ENCODE measurements around the gene MLIP.

DNA sequence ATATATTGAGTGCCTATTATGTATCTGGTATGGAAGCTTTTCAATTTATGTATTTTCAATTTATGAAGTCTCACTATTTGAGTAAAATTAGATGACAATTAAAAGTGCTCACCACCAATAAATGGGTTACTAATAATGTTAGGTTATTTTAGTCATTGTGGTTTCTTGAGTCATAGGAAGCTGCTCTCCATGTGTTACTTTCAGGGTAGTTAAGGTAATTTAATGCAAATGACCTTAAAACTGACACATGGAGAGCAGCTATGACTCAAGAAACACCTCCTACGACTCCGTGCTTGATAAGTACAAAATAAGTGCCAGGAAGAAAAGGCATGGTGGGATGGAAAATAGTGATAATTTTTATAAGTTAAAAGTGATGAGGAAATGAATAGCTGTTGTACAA is 180.5 kb downstream of the MLIP start:
- TF ChIP-seq, protein P1, sequence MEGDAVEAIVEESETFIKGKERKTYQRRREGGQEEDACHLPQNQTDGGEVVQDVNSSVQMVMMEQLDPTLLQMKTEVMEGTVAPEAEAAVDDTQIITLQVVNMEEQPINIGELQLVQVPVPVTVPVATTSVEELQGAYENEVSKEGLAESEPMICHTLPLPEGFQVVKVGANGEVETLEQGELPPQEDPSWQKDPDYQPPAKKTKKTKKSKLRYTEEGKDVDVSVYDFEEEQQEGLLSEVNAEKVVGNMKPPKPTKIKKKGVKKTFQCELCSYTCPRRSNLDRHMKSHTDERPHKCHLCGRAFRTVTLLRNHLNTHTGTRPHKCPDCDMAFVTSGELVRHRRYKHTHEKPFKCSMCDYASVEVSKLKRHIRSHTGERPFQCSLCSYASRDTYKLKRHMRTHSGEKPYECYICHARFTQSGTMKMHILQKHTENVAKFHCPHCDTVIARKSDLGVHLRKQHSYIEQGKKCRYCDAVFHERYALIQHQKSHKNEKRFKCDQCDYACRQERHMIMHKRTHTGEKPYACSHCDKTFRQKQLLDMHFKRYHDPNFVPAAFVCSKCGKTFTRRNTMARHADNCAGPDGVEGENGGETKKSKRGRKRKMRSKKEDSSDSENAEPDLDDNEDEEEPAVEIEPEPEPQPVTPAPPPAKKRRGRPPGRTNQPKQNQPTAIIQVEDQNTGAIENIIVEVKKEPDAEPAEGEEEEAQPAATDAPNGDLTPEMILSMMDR (IDR thresholded peaks at IDR 0.05; ENCODE audit: low read depth, low read length) = no peak
- TF ChIP-seq POLR2A (IDR thresholded peaks at IDR 0.05; ENCODE audit: extremely low read depth, insufficient read length) (no peak), MYC (IDR thresholded peaks at IDR 0.05; ENCODE audit: low read depth, low read length) (no peak)
- TF ChIP-seq, protein P2, sequence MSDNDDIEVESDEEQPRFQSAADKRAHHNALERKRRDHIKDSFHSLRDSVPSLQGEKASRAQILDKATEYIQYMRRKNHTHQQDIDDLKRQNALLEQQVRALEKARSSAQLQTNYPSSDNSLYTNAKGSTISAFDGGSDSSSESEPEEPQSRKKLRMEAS (IDR thresholded peaks at IDR 0.05; ENCODE audit: low read depth, low read length) = no peak
